HG03432 (cell line): ENCODE measurements around the gene AGBL4.
"Not testable (repeated sequence)": the region's sequence is repeated elsewhere in the genome, so short reads cannot be mapped to it uniquely, and the experiment has no call there.

ENCODE experiments used
- ATAC-seq: cut with Tn5 transposase; IDR thresholded peaks from one replicate; pipeline ENCODE4 v1.9.1; 2021; ENCODE audit warnings: mild to moderate bottlenecking, moderate library complexity; ENCODE audit not compliant: unreplicated experiment

The AGBL4 gene

GRCh38 chr1:50023292-50024159 is at the start of gene AGBL4:
Gene AGBL4, minus strand, starts transcription at chr1:50023954.
- ATAC-seq = no peak

GRCh38 chr1:50066806-50067205 is 43.1 kb upstream of the AGBL4 start:
- no peak for ATAC-seq

GRCh38 chr1:50060279-50060678 is 36.5 kb upstream of the AGBL4 start:
- no peak for ATAC-seq

GRCh38 chr1:50048791-50049190 is 25.0 kb upstream of the AGBL4 start:
- no peak for ATAC-seq

- no peak for ATAC-seq
These were observed 24.4 kb upstream of the AGBL4 start for GRCh38 chr1:50047916-50048694.

GRCh38 chr1:50038237-50038809 is 14.6 kb upstream of the AGBL4 start:
- ATAC-seq = no peak

- ATAC-seq = no peak
These were observed 4.0 kb upstream of the AGBL4 start for GRCh38 chr1:50027794-50028193.

- ATAC-seq = no peak
These were observed 28.0 kb downstream of the AGBL4 start for GRCh38 chr1:49995734-49996133.

- ATAC-seq = no peak
These were observed 52.7 kb downstream of the AGBL4 start for GRCh38 chr1:49971088-49971487.

GRCh38 chr1:49951385-49951784 is 72.4 kb downstream of the AGBL4 start:
- no peak for ATAC-seq

GRCh38 chr1:49915301-49915700 is 108.5 kb downstream of the AGBL4 start:
- ATAC-seq = not testable (repeated sequence)

- no peak for ATAC-seq
These were observed 117.4 kb downstream of the AGBL4 start for GRCh38 chr1:49906365-49906764.

- ATAC-seq = no peak
These were observed 159.2 kb downstream of the AGBL4 start for GRCh38 chr1:49864581-49864980.

GRCh38 chr1:49854741-49855140 is 169.0 kb downstream of the AGBL4 start:
- no peak for ATAC-seq

- no peak for ATAC-seq
These were observed 181.2 kb downstream of the AGBL4 start for GRCh38 chr1:49842596-49842995.

- ATAC-seq = no peak
These were observed 182.0 kb downstream of the AGBL4 start for GRCh38 chr1:49841767-49842166.

- ATAC-seq = no peak
These were observed 199.5 kb downstream of the AGBL4 start for GRCh38 chr1:49824261-49824660.

- no peak for ATAC-seq
These were observed 206.1 kb downstream of the AGBL4 start for GRCh38 chr1:49817681-49818080.

GRCh38 chr1:49787013-49787412 is 236.7 kb downstream of the AGBL4 start:
- ATAC-seq = not testable (repeated sequence)

GRCh38 chr1:49765034-49765433 is 258.7 kb downstream of the AGBL4 start:
- ATAC-seq = no peak

GRCh38 chr1:49738118-49738517 is 285.6 kb downstream of the AGBL4 start:
- not testable (repeated sequence) for ATAC-seq

- ATAC-seq = no peak
These were observed 295.4 kb downstream of the AGBL4 start for GRCh38 chr1:49728377-49728776.
